Fibroblast of lung (primary cell): ENCODE measurements around the gene GMPPB.

ENCODE experiments used
- CTCF ChIP-seq, 2 donors: IDR thresholded peaks in 1 of 2; conservative IDR thresholded peaks in 1 of 2; 1 replicate in 1 of 2; 2 replicates in 1 of 2; pipeline ENCODE4 v1.5.1; 2011 to 2012; ENCODE audit warnings: low read length in 2 of 2, control low read depth in 1 of 2, inconsistent platforms in 1 of 2, low read depth in 1 of 2, mild to moderate bottlenecking in 1 of 2
- EZH2 ChIP-seq: IDR thresholded peaks from 2 replicates; pipeline ENCODE4 v1.5.1; 2012; ENCODE audit warnings: low read length, control low read depth, mild to moderate bottlenecking; ENCODE audit errors: missing control alignments

DNA sequence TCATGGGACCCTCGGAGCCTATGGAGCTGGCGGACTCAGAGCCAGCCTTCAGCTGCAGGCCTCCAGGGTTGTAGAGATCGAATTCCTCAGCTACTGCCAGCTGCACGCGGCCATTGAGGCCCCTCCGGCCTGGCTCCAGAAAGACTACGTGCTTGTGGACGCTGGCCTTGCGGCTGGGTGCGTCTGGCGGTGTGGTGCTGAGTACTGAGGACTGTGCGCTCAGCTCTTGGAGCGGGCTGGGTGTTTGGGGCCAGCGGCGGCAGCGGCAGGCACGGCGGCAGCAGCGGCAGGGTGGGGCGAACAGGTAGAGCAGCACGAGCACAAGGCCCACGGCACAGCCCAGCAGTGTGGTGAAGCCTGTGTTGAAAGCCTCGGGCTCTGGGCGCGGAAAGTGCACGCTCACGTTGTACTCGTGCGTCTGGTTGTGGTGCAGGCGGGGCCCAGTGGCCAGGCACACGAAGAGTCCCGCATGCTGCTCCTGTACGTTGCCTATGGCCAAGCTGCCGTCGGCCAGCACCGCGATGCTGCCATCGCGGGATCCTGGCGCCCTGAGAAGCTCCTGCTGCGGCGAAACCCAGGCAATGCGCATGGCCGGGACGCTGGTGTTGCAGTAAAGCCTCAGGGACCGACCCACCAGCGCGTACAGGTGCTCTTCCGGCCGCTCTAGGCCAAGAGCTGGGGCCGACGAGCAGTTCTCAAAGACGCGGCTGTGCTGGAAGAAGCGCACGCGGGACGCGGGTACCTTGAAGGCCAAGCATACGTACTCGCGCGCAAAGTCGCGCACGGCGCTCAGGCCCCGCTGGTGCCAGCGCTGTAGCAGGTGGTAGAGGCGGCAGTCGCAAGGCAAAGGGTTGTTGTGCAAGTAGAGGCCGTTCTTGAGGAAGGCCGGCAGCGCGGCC, 5.5 kb downstream of the GMPPB start:
- TF ChIP-seq CTCF (conservative IDR thresholded peaks at IDR 0.05 in 1 of 2, IDR thresholded peaks at IDR 0.05 in 1 of 2; ENCODE audit: low read depth in 1 of 2, low read length in 2 of 2) = no peak
- no peak for TF ChIP-seq EZH2
